H1 (cell line): Measurements from ENCODE around the gene PIMREG. TPM values are rescaled to one million over a fixed set of nuclear protein-coding genes. Genes with fewer than 3 reads are reported as not detected.

Experiments
- CTCF ChIA-PET: fragments of 300-600 bp; sonication (Branson Sonifier 250); formaldehyde crosslinking; loops from one replicate; lab custom pipeline; 2021; ENCODE audit not compliant: partially characterized antibody; lab: Charles Lee
- POLR2A ChIA-PET: fragments of 300-600 bp; sonication (Branson Sonifier 250); formaldehyde crosslinking; loops from one replicate; lab custom pipeline; 2021; ENCODE audit warnings: inconsistent platforms; ENCODE audit not compliant: partially characterized antibody; lab: Charles Lee
- DNase-seq, 2 experiments: peaks; one replicate each; pipeline versions ENCODE4 v3.0.0 to v3.0.0-alpha.2; 2010 to 2022; ENCODE audit warnings: low spot score in 2 of 2, low read depth in 1 of 2, mixed read lengths in 1 of 2
- FAIRE-seq: peaks from 2 replicates; lab custom pipeline; 2011; peaks lifted over from hg19 to GRCh38; lab: Jason Lieb, UNC
- H2AFZ ChIP-seq: 2 replicates; pipeline ENCODE4 v1.8.1; 2012; ENCODE audit warnings: low read length, inconsistent platforms
- H2AK5ac ChIP-seq: 2 replicates; pipeline ENCODE4 v1.6.1; 2013; ENCODE audit warnings: low read depth, low read length
- H2BK120ac ChIP-seq: replicated peaks from 2 replicates; pipeline ENCODE3; 2013; ENCODE audit warnings: low read depth, low read length, inconsistent platforms
- H2BK12ac ChIP-seq: 2 replicates; pipeline ENCODE4 v1.6.1; 2013; ENCODE audit warnings: low read depth, low read length
- H2BK15ac ChIP-seq: 2 replicates; pipeline ENCODE4 v1.6.1; 2013; ENCODE audit warnings: low read length
- H2BK20ac ChIP-seq: 2 replicates; pipeline ENCODE4 v1.6.1; 2013; ENCODE audit warnings: low read length
- H2BK5ac ChIP-seq: 2 replicates; pipeline ENCODE4 v1.6.1; 2013; ENCODE audit warnings: low read depth, low read length
- H3K14ac ChIP-seq: 2 replicates; pipeline ENCODE4 v1.6.1; 2013; ENCODE audit warnings: inconsistent platforms; ENCODE audit not compliant: insufficient read length
- H3K18ac ChIP-seq: 2 replicates; pipeline ENCODE4 v1.6.1; 2013; ENCODE audit warnings: low read length; ENCODE audit errors: extremely low read depth
- H3K23ac ChIP-seq: 2 replicates; pipeline ENCODE4 v1.6.1; 2013; ENCODE audit warnings: inconsistent platforms; ENCODE audit not compliant: insufficient read length
- H3K23me2 ChIP-seq: 2 replicates; pipeline ENCODE4 v1.6.1; 2013; ENCODE audit warnings: low read depth, low read length
- H3K27ac ChIP-seq: 2 replicates; pipeline ENCODE4 v1.6.1; 2011; ENCODE audit warnings: low read depth, low read length, inconsistent platforms
- H3K27me3 ChIP-seq, 4 experiments: replicated peaks in 1 of 4; 1 replicate in 1 of 4; 2 replicates in 3 of 4; pipeline versions ENCODE4 v1.6.1 to v1.8.1; 2011 to 2013; ENCODE audit warnings: low read length in 3 of 4, mild to moderate bottlenecking in 3 of 4, inconsistent platforms in 2 of 4, mixed read lengths in 2 of 4, moderate library complexity in 1 of 4; ENCODE audit not compliant: control insufficient read depth in 3 of 4, insufficient read depth in 3 of 4; ENCODE audit errors: extremely low read depth in 1 of 4
- H3K36me3 ChIP-seq, 4 experiments: 2 replicates each; pipeline versions ENCODE4 v1.6.1 to v1.8.1; 2011 to 2013; ENCODE audit warnings: mild to moderate bottlenecking in 4 of 4, low read length in 3 of 4, moderate library complexity in 2 of 4, control low read depth in 1 of 4, inconsistent platforms in 1 of 4; ENCODE audit not compliant: insufficient read depth in 4 of 4, control insufficient read depth in 2 of 4
- H3K4ac ChIP-seq: replicated peaks from 2 replicates; pipeline ENCODE3; 2013; ENCODE audit warnings: low read length, low read depth, mixed read lengths, inconsistent platforms; ENCODE audit not compliant: insufficient read length
- H3K4me1 ChIP-seq, 4 experiments: replicated peaks in 1 of 4; 1 replicate in 1 of 4; 2 replicates in 3 of 4; pipeline versions ENCODE4 v1.6.1 to v1.8.1; 2011 to 2013; ENCODE audit warnings: low read length in 3 of 4, inconsistent platforms in 2 of 4, mixed read lengths in 1 of 4; ENCODE audit not compliant: insufficient read depth in 4 of 4, control insufficient read depth in 3 of 4
- H3K4me2 ChIP-seq, 2 experiments: 2 replicates each; pipeline versions ENCODE4 v1.6.1 to v1.8.1; 2011 to 2013; ENCODE audit warnings: low read depth in 2 of 2, low read length in 2 of 2, control low read depth in 1 of 2, inconsistent platforms in 1 of 2, mild to moderate bottlenecking in 1 of 2; ENCODE audit not compliant: insufficient read depth in 1 of 2
- H3K4me3 ChIP-seq, 4 experiments: fragments of 200-600, 300-600 bp in 1 of 4; sonication (generic), shearing (Covaris generic), sonication (Bioruptor Twin) in 1 of 4; 2 replicates each; pipeline versions ENCODE4 v1.5.1 to v1.8.1; 2011 to 2016; ENCODE audit warnings: low read length in 4 of 4, low read depth in 3 of 4, control low read depth in 2 of 4, inconsistent platforms in 2 of 4, mild to moderate bottlenecking in 2 of 4, mixed read lengths in 1 of 4, moderate library complexity in 1 of 4; ENCODE audit not compliant: insufficient read depth in 2 of 4; ENCODE audit errors: extremely low read depth in 1 of 4
- H3K56ac ChIP-seq: replicated peaks from 2 replicates; pipeline ENCODE3; 2013; ENCODE audit warnings: low read depth, mild to moderate bottlenecking, mixed read lengths, low read length, inconsistent platforms; ENCODE audit not compliant: insufficient read length
- H3K79me1 ChIP-seq: 2 replicates; pipeline ENCODE4 v1.6.1; 2013; ENCODE audit warnings: low read depth, low read length, control low read depth
- H3K79me2 ChIP-seq, 2 experiments: 2 replicates each; pipeline versions ENCODE4 v1.6.1 to v1.8.1; 2012 to 2013; ENCODE audit warnings: low read length in 2 of 2, mild to moderate bottlenecking in 2 of 2, inconsistent platforms in 1 of 2; ENCODE audit not compliant: insufficient read depth in 2 of 2, control insufficient read depth in 1 of 2
- H3K9ac ChIP-seq, 4 experiments: replicated peaks in 1 of 4; 1 replicate in 1 of 4; 2 replicates in 3 of 4; pipeline versions ENCODE4 v1.6.1 to v1.8.1; 2011 to 2013; ENCODE audit warnings: low read depth in 3 of 4, low read length in 3 of 4, control low read depth in 2 of 4, mild to moderate bottlenecking in 2 of 4, moderate library complexity in 2 of 4, inconsistent platforms in 1 of 4; ENCODE audit errors: extremely low read depth in 1 of 4
- H3K9me3 ChIP-seq, 2 experiments: 2 replicates each; pipeline versions ENCODE4 v1.6.1 to v1.8.1; 2012 to 2013; ENCODE audit warnings: mild to moderate bottlenecking in 2 of 2, moderate library complexity in 2 of 2, control low read depth in 1 of 2, inconsistent platforms in 1 of 2, low read depth in 1 of 2, low read length in 1 of 2, mixed read lengths in 1 of 2; ENCODE audit not compliant: insufficient read depth in 2 of 2
- H4K20me1 ChIP-seq, 2 experiments: replicated peaks in 1 of 2; 2 replicates each; pipeline versions ENCODE3 to v1.8.1; 2011 to 2013; ENCODE audit warnings: inconsistent platforms in 2 of 2, low read length in 2 of 2, mild to moderate bottlenecking in 1 of 2; ENCODE audit not compliant: insufficient read depth in 2 of 2, control insufficient read depth in 1 of 2
- H4K5ac ChIP-seq: 2 replicates; pipeline ENCODE4 v1.6.1; 2013; ENCODE audit warnings: low read length, low read depth, mixed read lengths, inconsistent platforms; ENCODE audit not compliant: insufficient read length
- H4K8ac ChIP-seq: 2 replicates; pipeline ENCODE4 v1.8.0; 2013; ENCODE audit warnings: mild to moderate bottlenecking, moderate library complexity, low read length, inconsistent platforms; ENCODE audit not compliant: insufficient read depth; ENCODE audit errors: extremely low read depth
- H4K91ac ChIP-seq: replicated peaks from 2 replicates; pipeline ENCODE3; 2013; ENCODE audit warnings: low read length, mixed read lengths, inconsistent platforms; ENCODE audit not compliant: insufficient read length
- ATF3 ChIP-seq: IDR thresholded peaks from 2 replicates; pipeline ENCODE4 v1.6.1; 2011; ENCODE audit warnings: low read depth, mild to moderate bottlenecking, low read length; ENCODE audit not compliant: insufficient read depth
- BCL11A ChIP-seq, 2 experiments: IDR thresholded peaks; one replicate each; pipeline ENCODE4 v1.6.1; 2011; ENCODE audit warnings: low read depth in 2 of 2, low read length in 2 of 2, mild to moderate bottlenecking in 2 of 2
- CTCF ChIP-seq, 3 experiments: IDR thresholded peaks; 1 replicate in 2 of 3; 2 replicates in 1 of 3; pipeline versions ENCODE4 v1.5.1 to v1.6.1; 2011; ENCODE audit warnings: low read length in 3 of 3, mild to moderate bottlenecking in 3 of 3, inconsistent platforms in 2 of 3, low read depth in 1 of 3, moderate library complexity in 1 of 3; ENCODE audit not compliant: insufficient read depth in 1 of 3; ENCODE audit errors: control extremely low read depth in 1 of 3
- EZH2 ChIP-seq: fragments of 200-600 bp; sonication (generic); IDR thresholded peaks from 2 replicates; pipeline ENCODE4 v1.7.1; 2012; ENCODE audit warnings: low read depth, mild to moderate bottlenecking, moderate library complexity, low read length, inconsistent platforms; ENCODE audit not compliant: severe bottlenecking
- MAFK ChIP-seq: IDR thresholded peaks from 2 replicates; pipeline ENCODE4 v1.6.1; 2012; ENCODE audit warnings: low read depth, mild to moderate bottlenecking, improper control_type of control experiment, low read length
- MAX ChIP-seq: IDR thresholded peaks from 2 replicates; pipeline ENCODE4 v1.6.1; 2012; ENCODE audit warnings: inconsistent platforms
- RNF2 ChIP-seq: fragments of 200-900, 300-1000 bp; sonication (generic); IDR thresholded peaks from 2 replicates; pipeline ENCODE4 v1.7.1; 2016; ENCODE audit warnings: borderline replicate concordance, low read depth, mild to moderate bottlenecking, antibody characterized with exemption, low read length; ENCODE audit not compliant: poor library complexity, severe bottlenecking; ENCODE audit errors: missing control alignments
- SIX5 ChIP-seq: IDR thresholded peaks from 2 replicates; pipeline ENCODE4 v1.6.1; 2011; ENCODE audit warnings: mild to moderate bottlenecking, low read depth, low read length
- TEAD4 ChIP-seq: IDR thresholded peaks from 2 replicates; pipeline ENCODE4 v1.6.1; 2012; ENCODE audit warnings: low read depth, low read length, inconsistent platforms, mixed read lengths
- YY1 ChIP-seq: IDR thresholded peaks from 2 replicates; pipeline ENCODE4 v1.6.1; 2011; ENCODE audit warnings: low read depth, mild to moderate bottlenecking, low read length
- WGBS, 2 experiments: shearing (Covaris generic) in 1 of 2; methylation state at CpG; one replicate each; pipeline versions ENCODE4 v1.1.6 to v1.1.7; 2013 to 2015; ENCODE audit warnings: low lambda C conversion rate in 2 of 2, mixed read lengths in 2 of 2, inconsistent platforms in 1 of 2, low coverage in 1 of 2, missing lambda C conversion rate in 1 of 2; ENCODE audit not compliant: insufficient replicate concordance in 2 of 2, insufficient coverage in 1 of 2, insufficient read length in 1 of 2; ENCODE audit errors: extremely low coverage in 1 of 2, missing lambda C conversion rate in 1 of 2; 5-methylcytosine and 5-hydroxymethylcytosine counted together
- polyA plus RNA-seq, 7 experiments: library from polyadenylated mRNA; depleted of rRNA in 3 of 7; stranded (reverse) in 5 of 7; unstranded in 2 of 7; fragments of >200 nt in 5 of 7; fragments of 200-250 nt in 2 of 7; gene quantifications; 1 replicate in 5 of 7; 2 replicates in 1 of 7; 4 replicates in 1 of 7; pipeline versions ENCODE4 v1.2.1 to v1.2.3, GENCODE V29; 2011 to 2013; ENCODE audit warnings: missing spikeins in 2 of 7, mixed read lengths in 2 of 7
- total RNA-seq: library from RNA; stranded (reverse); fragmentation: NEBNext Ultra II Directional; extraction: Animal tissue kit (Norgen Biotek cat#: 25700); gene quantifications from 2 replicates; pipeline ENCODE4 v1.2.1, GENCODE V29; 2021

PIMREG gene
- total and polyA plus RNA-seq, 2 of the 8 experiments (the other 6 are each of a cell fraction or from before 2014, with no cell fraction given) = 133 to 148 TPM

GRCh38 chr17:6425407-6425806, 18.8 kb upstream of the PIMREG start:
- Histone ChIP-seq H3K4me3 (no peak overlapping the region), H2BK15ac (no peak overlapping the region), H3K9me3 (no peaks in the 10 kb centered on the region), H3K14ac (no peak overlapping the region), H4K5ac (no peak overlapping the region), H3K4ac (no peak overlapping the region), H3K27ac (no peak overlapping the region), H3K4me2 (no peak overlapping the region), H3K9ac (no peak overlapping the region), H3K23me2 (peaks cover 2% of the 10 kb centered on the region; the same call in 1 of the 2 replicates), H4K8ac (no peak overlapping the region), H3K56ac (no peak overlapping the region), H2BK5ac (no peak overlapping the region), H4K20me1 (no peaks in the 10 kb centered on the region), H3K27me3 (no peaks in the 10 kb centered on the region), H2BK12ac (no peak overlapping the region), H2BK120ac (no peak overlapping the region), H2BK20ac (no peak overlapping the region), H3K4me1 (peaks cover 0 to under 1% (median 0%) of the 10 kb centered on the region in 4 experiments; a peak in 2 of 7 replicates), H3K23ac (no peak overlapping the region), H4K91ac (no peak overlapping the region), H2AK5ac (no peak overlapping the region), H2AFZ (no peak overlapping the region), H3K36me3 (no peaks in the 10 kb centered on the region), H3K79me1 (no peaks in the 10 kb centered on the region), H3K79me2 (no peaks in the 10 kb centered on the region), H3K18ac (no peak overlapping the region)
- FAIRE-seq (no peak), DNase-seq (no peak)
- 92% methylated on average over 18 of the region's 18 CpGs; no CpG with 5 or more reads in 1 of the 2 experiments for WGBS, 2 experiments
- ChIA-PET POLR2A (interaction anchor here (0.7 to 1.4 kb wide), 2 partner anchors 16 to 991 kb away, joined by 4 read pairs; no protein-coding TSS in a partner anchor), CTCF (interaction anchor here (1.3 to 6.9 kb wide), 8 partner anchors 10 to 832 kb away, joined by 3 to 60 read pairs (median 4); partner anchors contain the start of gene AIPL1)
- TF ChIP-seq BCL11A (IDR thresholded peaks at IDR 0.05; ENCODE audit: low read depth in 2 of 2, low read length in 2 of 2) = no peak
- no peak for TF ChIP-seq RNF2
- no peak for TF ChIP-seq MAFK
- no peak for TF ChIP-seq YY1
- no peak for TF ChIP-seq CTCF (IDR thresholded peaks at IDR 0.05; ENCODE audit: control extremely low read depth in 1 of 3, insufficient read depth in 1 of 3, low read depth in 1 of 3, low read length in 3 of 3)
- no peak for TF ChIP-seq TEAD4
- TF ChIP-seq EZH2 = no peak
- TF ChIP-seq MAX = no peak
- TF ChIP-seq SIX5 = no peak
- TF ChIP-seq ATF3 = no peak
